ENCODE measurements around the gene DLK1.
A peak's percentile ranks its signal among the peaks of the same experiment; 100 is the strongest.

DLK1 gene

GRCh38 chr14:100783630-100784370 is 57.1 kb downstream of the DLK1 start:
- WGBS = 90% methylated on average over 26 of the region's 27 CpGs
- Histone ChIP-seq H3K4me3 (ENCODE audit: insufficient read depth in 1 of 2, low read depth in 1 of 2, low read length in 2 of 2) (no peak overlapping the region), H2BK12ac (ENCODE audit: low read length in 2 of 2) (no peak overlapping the region)

GRCh38 chr14:100784523-100785337 is 58.0 kb downstream of the DLK1 start:
- Histone ChIP-seq H3K9me3 (ENCODE audit: control insufficient read depth, low read length) (no peaks in the 10 kb centered on the region), H3K4me2 (ENCODE audit: low read length, poor library complexity, severe bottlenecking) (no peak overlapping the region), H3K23ac (ENCODE audit: low read length in 2 of 2) (peak overlapping the region in 1 of 2 experiments; percentile 61), H2BK5ac (ENCODE audit: low read depth, low read length, poor library complexity, severe bottlenecking) (no peak overlapping the region), H3K4ac (ENCODE audit: low read depth in 1 of 2, low read length in 2 of 2) (no peak overlapping the region), H2BK15ac (ENCODE audit: low read depth, poor library complexity, severe bottlenecking) (no peak overlapping the region), H3K36me3 (ENCODE audit: control insufficient read depth in 1 of 2, insufficient read depth in 2 of 2, low read depth in 1 of 2, low read length in 2 of 2) (no peaks in the 10 kb centered on the region), H3K27ac (ENCODE audit: low read length, poor library complexity, severe bottlenecking) (no peak overlapping the region), H2BK12ac (ENCODE audit: low read length in 2 of 2) (no peak overlapping the region), H4K8ac (ENCODE audit: low read length) (no peak overlapping the region), H2AK5ac (ENCODE audit: low read length, severe bottlenecking) (no peak overlapping the region), H3K18ac (ENCODE audit: low read depth in 1 of 2, low read length in 2 of 2) (peak overlapping the region in 1 of 2 experiments; percentile 26), H3K9ac (ENCODE audit: low read length) (no peak overlapping the region), H3K4me3 (ENCODE audit: insufficient read depth in 1 of 2, low read depth in 1 of 2, low read length in 2 of 2) (no peak overlapping the region), H2AFZ (ENCODE audit: low read depth, low read length) (no peak overlapping the region), H2BK120ac (ENCODE audit: low read depth, low read length) (no peak overlapping the region), H3K4me1 (ENCODE audit: control insufficient read depth, insufficient read depth, low read depth, low read length) (no peaks in the 10 kb centered on the region), H3K14ac (ENCODE audit: low read length in 2 of 2) (no peak overlapping the region), H3K27me3 (ENCODE audit: control insufficient read depth in 1 of 2, insufficient read depth in 1 of 2, low read length in 2 of 2) (peaks cover 13 to 54% of the 10 kb centered on the region in 2 experiments), H4K91ac (ENCODE audit: low read length) (peak overlapping the region; percentile 20), H3K79me1 (replicated peaks; ENCODE audit: low read length, poor library complexity, severe bottlenecking) (no peaks in the 10 kb centered on the region)
- WGBS = 92% methylated on average over 11 of the region's 11 CpGs
- DNase-seq = no peak

More at GRCh38 chr14:100783630-100784370, 57.1 kb downstream of the DLK1 start:
- Histone ChIP-seq H2AFZ (ENCODE audit: low read depth, low read length) (no peak overlapping the region), H2BK5ac (ENCODE audit: low read depth, low read length, poor library complexity, severe bottlenecking) (no peak overlapping the region), H2BK15ac (ENCODE audit: low read depth, poor library complexity, severe bottlenecking) (peak overlapping the region; percentile 32), H3K27me3 (ENCODE audit: control insufficient read depth in 1 of 2, insufficient read depth in 1 of 2, low read length in 2 of 2) (peaks cover 13 to 56% of the 10 kb centered on the region in 2 experiments), H3K14ac (ENCODE audit: low read length in 2 of 2) (no peak overlapping the region), H3K9me3 (ENCODE audit: control insufficient read depth, low read length) (no peaks in the 10 kb centered on the region), H2BK120ac (ENCODE audit: low read depth, low read length) (no peak overlapping the region), H3K27ac (ENCODE audit: low read length, poor library complexity, severe bottlenecking) (no peak overlapping the region), H3K18ac (ENCODE audit: low read depth in 1 of 2, low read length in 2 of 2) (no peak overlapping the region), H4K91ac (ENCODE audit: low read length) (no peak overlapping the region), H3K4me2 (ENCODE audit: low read length, poor library complexity, severe bottlenecking) (no peak overlapping the region), H3K4me1 (ENCODE audit: control insufficient read depth, insufficient read depth, low read depth, low read length) (no peaks in the 10 kb centered on the region), H3K36me3 (ENCODE audit: control insufficient read depth in 1 of 2, insufficient read depth in 2 of 2, low read depth in 1 of 2, low read length in 2 of 2) (no peaks in the 10 kb centered on the region), H4K8ac (ENCODE audit: low read length) (no peak overlapping the region), H3K9ac (ENCODE audit: low read length) (no peak overlapping the region), H3K23ac (ENCODE audit: low read length in 2 of 2) (no peak overlapping the region), H2AK5ac (ENCODE audit: low read length, severe bottlenecking) (no peak overlapping the region), H3K4ac (ENCODE audit: low read depth in 1 of 2, low read length in 2 of 2) (no peak overlapping the region), H3K79me1 (replicated peaks; ENCODE audit: low read length, poor library complexity, severe bottlenecking) (no peaks in the 10 kb centered on the region)
- no peak for DNase-seq

GRCh38 chr14:100785338-100785615 is 58.6 kb downstream of the DLK1 start:
- no peaks in the 10 kb centered on the region for H3K79me1 ChIP-seq (replicated peaks; ENCODE audit: low read length, poor library complexity, severe bottlenecking)
- no peak overlapping the region for H3K14ac ChIP-seq (ENCODE audit: low read length in 2 of 2)
- no peak overlapping the region for H3K4me3 ChIP-seq (ENCODE audit: insufficient read depth in 1 of 2, low read depth in 1 of 2, low read length in 2 of 2)
- no peak overlapping the region for H4K8ac ChIP-seq (ENCODE audit: low read length)
- peak overlapping the region in 1 of 2 experiments; percentile 26 for H3K18ac ChIP-seq (ENCODE audit: low read depth in 1 of 2, low read length in 2 of 2)
- no peak overlapping the region for H3K4ac ChIP-seq (ENCODE audit: low read depth in 1 of 2, low read length in 2 of 2)
- H3K4me1 ChIP-seq (ENCODE audit: control insufficient read depth, insufficient read depth, low read depth, low read length) = no peaks in the 10 kb centered on the region
- H2BK12ac ChIP-seq (ENCODE audit: low read length in 2 of 2) = no peak overlapping the region
- H3K9me3 ChIP-seq (ENCODE audit: control insufficient read depth, low read length) = no peaks in the 10 kb centered on the region
- H2BK15ac ChIP-seq (ENCODE audit: low read depth, poor library complexity, severe bottlenecking) = no peak overlapping the region
- H2AK5ac ChIP-seq (ENCODE audit: low read length, severe bottlenecking) = no peak overlapping the region
- no peak overlapping the region for H3K4me2 ChIP-seq (ENCODE audit: low read length, poor library complexity, severe bottlenecking)
- H3K27me3 ChIP-seq (ENCODE audit: control insufficient read depth in 1 of 2, insufficient read depth in 1 of 2, low read length in 2 of 2) = peaks cover 13 to 54% of the 10 kb centered on the region in 2 experiments
- no peak overlapping the region for H3K9ac ChIP-seq (ENCODE audit: low read length)
- H3K27ac ChIP-seq (ENCODE audit: low read length, poor library complexity, severe bottlenecking) = no peak overlapping the region
- peak overlapping the region in 1 of 2 experiments; percentile 61 for H3K23ac ChIP-seq (ENCODE audit: low read length in 2 of 2)
- no peak overlapping the region for H2BK5ac ChIP-seq (ENCODE audit: low read depth, low read length, poor library complexity, severe bottlenecking)
- no peak overlapping the region for H2AFZ ChIP-seq (ENCODE audit: low read depth, low read length)
- H2BK120ac ChIP-seq (ENCODE audit: low read depth, low read length) = no peak overlapping the region
- peak overlapping the region; percentile 20 for H4K91ac ChIP-seq (ENCODE audit: low read length)
- H3K36me3 ChIP-seq (ENCODE audit: control insufficient read depth in 1 of 2, insufficient read depth in 2 of 2, low read depth in 1 of 2, low read length in 2 of 2) = no peaks in the 10 kb centered on the region
- WGBS = over 99% methylated on average over 4 of the region's 4 CpGs
- DNase-seq = no peak

- Histone ChIP-seq H4K91ac (ENCODE audit: low read length) (peak overlapping the region; percentile 57), H3K4me1 (ENCODE audit: control insufficient read depth, insufficient read depth, low read depth, low read length) (no peaks in the 10 kb centered on the region), H3K14ac (ENCODE audit: low read length in 2 of 2) (peak overlapping the region in 1 of 2 experiments; percentile 69), H3K9me3 (ENCODE audit: control insufficient read depth, low read length) (no peaks in the 10 kb centered on the region), H3K27ac (ENCODE audit: low read length, poor library complexity, severe bottlenecking) (no peak overlapping the region), H2BK120ac (ENCODE audit: low read depth, low read length) (no peak overlapping the region), H3K4me2 (ENCODE audit: low read length, poor library complexity, severe bottlenecking) (no peak overlapping the region), H3K4me3 (ENCODE audit: insufficient read depth in 1 of 2, low read depth in 1 of 2, low read length in 2 of 2) (no peak overlapping the region), H3K79me1 (replicated peaks; ENCODE audit: low read length, poor library complexity, severe bottlenecking) (no peaks in the 10 kb centered on the region), H4K8ac (ENCODE audit: low read length) (no peak overlapping the region), H2AFZ (ENCODE audit: low read depth, low read length) (no peak overlapping the region), H2BK5ac (ENCODE audit: low read depth, low read length, poor library complexity, severe bottlenecking) (no peak overlapping the region), H2BK15ac (ENCODE audit: low read depth, poor library complexity, severe bottlenecking) (no peak overlapping the region), H2BK12ac (ENCODE audit: low read length in 2 of 2) (peak overlapping the region in 1 of 2 experiments; percentile 31), H3K4ac (ENCODE audit: low read depth in 1 of 2, low read length in 2 of 2) (no peak overlapping the region), H3K23ac (ENCODE audit: low read length in 2 of 2) (peak overlapping the region in 1 of 2 experiments; percentile 42), H3K9ac (ENCODE audit: low read length) (no peak overlapping the region), H3K36me3 (ENCODE audit: control insufficient read depth in 1 of 2, insufficient read depth in 2 of 2, low read depth in 1 of 2, low read length in 2 of 2) (no peaks in the 10 kb centered on the region), H3K27me3 (ENCODE audit: control insufficient read depth in 1 of 2, insufficient read depth in 1 of 2, low read length in 2 of 2) (peaks cover 13 to 54% of the 10 kb centered on the region in 2 experiments), H3K18ac (ENCODE audit: low read depth in 1 of 2, low read length in 2 of 2) (no peak overlapping the region), H2AK5ac (ENCODE audit: low read length, severe bottlenecking) (no peak overlapping the region)
- WGBS = 96% methylated on average over 7 of the region's 7 CpGs
- no peak for DNase-seq
Measured at GRCh38 chr14:100785626-100786025, 58.9 kb downstream of the DLK1 start.

Data from mesenchymal stem cell (in vitro differentiated cells and primary cell).